ENCODE measurements around the gene COL4A1.

COL4A1 gene

DNA sequence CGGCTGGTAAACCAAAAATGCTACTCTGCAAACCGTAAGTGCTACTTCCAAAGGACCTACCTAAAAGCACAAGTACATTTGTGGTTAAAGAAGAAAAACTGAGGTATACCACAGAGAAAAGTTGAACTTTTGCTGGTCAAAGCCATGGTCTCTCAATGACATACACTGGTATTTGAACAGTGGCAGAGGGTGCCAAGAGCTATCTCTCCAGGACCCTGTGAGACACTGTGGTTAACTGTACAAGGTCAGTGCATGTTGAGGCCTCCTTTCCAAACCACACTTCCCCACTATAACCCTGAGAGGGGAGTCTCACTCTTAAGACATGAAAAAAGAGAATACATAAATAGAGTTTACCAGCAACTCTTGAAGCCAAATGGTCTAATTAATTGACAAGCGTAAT, 49.5 kb downstream of the COL4A1 start:
- TF ChIP-seq ZNF274 (IDR thresholded peaks at IDR 0.05; ENCODE audit: low read depth, low read length): no peak
- no peak overlapping the region for H3K4me3 ChIP-seq (ENCODE audit: low read length)

DNA sequence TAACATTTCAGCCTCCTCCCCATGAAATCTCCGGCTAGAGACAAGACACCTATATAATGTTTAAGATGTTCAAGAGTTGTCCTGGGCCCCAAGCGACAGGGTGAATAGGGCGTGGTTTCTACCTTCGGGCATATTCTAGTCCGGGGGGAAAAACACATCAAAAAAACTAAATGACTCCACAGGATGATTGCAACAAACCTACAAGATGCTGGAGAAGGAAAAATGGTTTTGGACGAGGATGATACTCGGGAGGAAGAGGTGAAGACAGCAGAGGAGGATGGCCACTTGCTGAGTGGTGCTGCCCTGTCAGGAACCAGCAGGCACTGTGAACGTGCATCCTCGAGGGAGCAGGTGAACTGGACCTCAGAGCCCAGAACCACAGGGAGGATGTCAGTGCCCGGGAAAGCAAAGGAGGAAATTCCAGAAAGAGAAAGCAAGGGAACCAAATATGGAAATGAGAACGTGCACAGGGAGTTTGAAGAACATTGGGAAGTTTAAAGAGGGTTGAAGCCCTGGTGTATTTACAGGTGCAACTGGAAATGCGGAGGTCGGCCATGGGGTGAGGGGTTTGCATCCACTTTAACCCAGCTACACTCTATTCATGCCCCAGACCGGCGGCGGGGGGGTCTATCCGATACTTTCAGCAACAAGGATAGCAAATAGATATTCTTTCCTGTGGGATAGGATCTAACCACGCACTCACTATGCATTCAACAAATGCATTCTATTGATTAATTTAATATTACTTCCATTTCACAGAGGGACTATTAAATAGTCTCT, 50.6 kb downstream of the COL4A1 start:
- H3K4me3 ChIP-seq (ENCODE audit: low read length): no peak overlapping the region
- TF ChIP-seq ZNF274 (IDR thresholded peaks at IDR 0.05; ENCODE audit: low read depth, low read length): no peak

DNA sequence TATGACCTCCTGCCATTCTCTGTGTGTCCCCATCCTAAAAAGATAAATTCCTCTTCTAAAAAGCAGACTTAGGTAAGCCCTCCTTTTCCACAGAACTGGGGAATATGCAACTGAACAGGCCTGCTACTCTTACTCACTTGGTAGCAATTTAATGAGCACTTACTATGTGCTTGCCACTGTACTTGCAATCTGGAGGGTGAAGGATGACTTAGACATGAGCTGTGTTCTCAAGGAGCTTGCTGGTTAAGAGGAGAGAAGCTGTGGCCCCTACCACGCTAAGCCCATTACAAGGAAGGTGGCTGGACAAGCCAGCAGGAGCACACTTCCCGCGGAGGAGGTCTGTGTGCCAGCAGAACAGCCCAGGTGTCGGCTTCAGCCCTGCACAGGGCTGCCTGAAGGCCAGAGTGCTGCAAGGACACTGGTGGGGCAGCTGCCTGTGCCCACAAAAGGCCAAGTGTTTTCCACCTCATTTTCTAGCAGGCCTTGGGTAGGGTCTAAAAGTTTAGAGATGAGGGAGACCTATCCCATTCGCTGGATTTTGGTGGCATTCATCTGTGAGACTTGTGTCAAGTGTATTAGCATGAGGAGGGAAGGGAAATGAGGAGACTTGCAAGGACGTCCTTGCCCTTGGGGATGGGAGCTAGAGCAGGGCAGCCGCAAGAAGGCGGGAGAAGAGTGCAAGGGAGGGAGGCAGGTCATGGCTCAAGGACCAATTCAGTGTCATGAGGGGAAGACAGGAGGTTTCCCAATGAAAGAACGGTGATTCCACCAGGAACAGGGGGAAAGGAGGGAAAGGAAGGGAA, 52.0 kb downstream of the COL4A1 start:
- no peak for TF ChIP-seq ZNF274 (IDR thresholded peaks at IDR 0.05; ENCODE audit: low read depth, low read length)
- H3K4me3 ChIP-seq (ENCODE audit: low read length): no peak overlapping the region

DNA sequence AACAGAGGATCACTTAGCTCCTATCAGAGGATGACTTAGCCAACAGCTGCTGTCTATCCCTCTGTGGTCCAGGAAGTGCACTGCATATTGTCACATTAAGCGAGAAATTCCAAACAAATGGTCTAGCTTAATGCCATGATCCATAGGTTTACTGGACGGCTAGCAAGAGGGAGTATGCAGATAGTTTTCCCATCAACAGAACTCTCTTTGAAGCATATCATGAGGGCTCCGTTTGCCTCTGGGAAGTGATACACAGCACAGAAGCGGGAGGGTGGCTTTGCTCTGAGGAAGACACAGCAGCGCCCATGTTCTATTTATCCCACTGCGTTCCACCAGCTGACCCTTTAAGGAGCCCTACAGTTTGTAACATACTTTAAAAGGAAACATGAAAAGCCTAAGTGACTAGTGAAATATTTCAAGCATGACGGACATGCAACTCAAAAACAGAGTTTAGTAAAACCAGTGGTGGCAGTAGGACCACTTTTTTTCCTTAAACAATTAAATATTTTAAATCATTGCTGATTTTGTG, 52.7 kb downstream of the COL4A1 start:
- no peak overlapping the region for H3K4me3 ChIP-seq (ENCODE audit: low read length)
- no peak for TF ChIP-seq ZNF274 (IDR thresholded peaks at IDR 0.05; ENCODE audit: low read depth, low read length)

DNA sequence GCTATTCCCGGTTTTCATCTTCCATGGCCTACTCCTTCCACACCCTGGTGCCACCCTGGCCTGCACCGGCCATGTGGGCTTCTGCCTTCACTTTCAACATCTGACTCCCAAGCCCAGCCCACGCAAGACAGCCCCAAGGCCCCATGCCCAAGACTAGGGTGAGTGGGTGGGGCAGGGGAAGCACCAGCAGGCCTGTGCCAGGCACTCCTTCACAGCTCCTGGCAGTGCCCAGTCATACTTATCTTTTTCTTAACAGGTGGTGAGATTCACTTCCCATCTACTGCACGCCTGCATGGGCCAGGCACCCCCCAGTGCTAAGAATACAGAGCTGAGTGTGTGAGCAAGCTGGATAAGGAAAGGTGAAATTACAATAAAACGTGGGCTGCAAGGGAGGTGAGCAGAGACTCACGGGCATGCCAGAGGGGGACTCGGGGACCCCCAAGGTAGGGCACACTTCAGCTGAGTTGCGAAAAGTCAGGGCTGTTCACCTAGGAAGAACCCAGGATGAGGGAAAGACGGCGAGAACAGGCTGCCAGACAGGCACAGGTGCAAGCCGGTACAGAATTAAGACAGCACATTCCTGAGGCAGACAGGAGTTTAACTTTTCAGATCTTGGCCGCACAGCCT, 55.7 kb downstream of the COL4A1 start:
- no peak for TF ChIP-seq ZNF274 (IDR thresholded peaks at IDR 0.05; ENCODE audit: low read depth, low read length)
- H3K4me3 ChIP-seq (ENCODE audit: low read length): no peak overlapping the region

DNA sequence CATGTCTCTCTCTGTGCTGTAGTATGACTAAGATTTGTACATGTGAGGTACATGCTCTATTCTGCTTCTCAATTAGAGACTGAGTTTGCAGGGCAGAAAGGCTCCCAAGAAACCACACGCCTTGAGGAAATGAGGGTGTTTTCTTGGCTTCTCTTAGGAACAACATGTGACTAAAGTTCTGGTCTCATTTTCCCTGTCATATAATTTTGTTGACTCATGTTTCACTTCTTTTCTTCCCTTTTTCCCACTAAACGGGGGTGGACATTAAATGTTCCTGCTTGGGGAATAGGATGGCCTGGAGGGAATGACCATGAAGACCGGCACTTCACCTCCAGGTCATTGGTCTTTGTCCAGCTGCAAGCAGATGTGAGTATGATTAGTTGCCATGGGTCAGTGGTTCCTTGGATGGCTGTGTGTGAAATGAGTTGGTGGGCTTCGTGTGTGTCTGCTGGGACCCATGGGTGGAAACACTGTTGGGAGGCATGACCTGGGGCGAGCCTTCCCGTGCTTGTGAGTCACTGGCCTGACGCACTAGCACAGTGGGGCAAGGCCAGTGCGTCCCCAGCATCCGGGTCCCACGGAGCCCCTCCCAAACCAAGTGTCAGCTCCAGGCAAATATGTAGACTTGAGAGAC, 56.6 kb downstream of the COL4A1 start:
- no peak for TF ChIP-seq ZNF274 (IDR thresholded peaks at IDR 0.05; ENCODE audit: low read depth, low read length)
- no peak overlapping the region for H3K4me3 ChIP-seq (ENCODE audit: low read length)

DNA sequence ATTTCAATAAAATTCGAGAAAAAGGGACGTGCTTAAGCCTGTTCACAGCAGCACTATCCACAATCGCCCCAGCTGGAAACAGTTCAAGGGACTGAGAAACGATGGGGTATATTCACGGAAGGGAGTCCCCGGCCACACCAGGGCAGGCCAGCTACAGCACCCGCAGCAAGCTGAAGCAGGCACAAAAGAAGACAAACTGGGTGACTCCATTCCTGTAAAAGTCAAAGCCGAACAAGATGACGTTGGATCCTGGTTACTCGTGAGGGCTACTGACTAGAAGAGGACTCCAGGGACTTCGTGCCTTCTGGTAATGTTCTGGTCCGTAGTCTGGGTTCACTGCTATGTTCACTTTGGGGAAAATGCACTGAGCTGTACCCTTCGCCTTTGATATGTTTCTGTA, 57.6 kb downstream of the COL4A1 start:
- no peak for TF ChIP-seq ZNF274 (IDR thresholded peaks at IDR 0.05; ENCODE audit: low read depth, low read length)
- no peak overlapping the region for H3K4me3 ChIP-seq (ENCODE audit: low read length)

DNA sequence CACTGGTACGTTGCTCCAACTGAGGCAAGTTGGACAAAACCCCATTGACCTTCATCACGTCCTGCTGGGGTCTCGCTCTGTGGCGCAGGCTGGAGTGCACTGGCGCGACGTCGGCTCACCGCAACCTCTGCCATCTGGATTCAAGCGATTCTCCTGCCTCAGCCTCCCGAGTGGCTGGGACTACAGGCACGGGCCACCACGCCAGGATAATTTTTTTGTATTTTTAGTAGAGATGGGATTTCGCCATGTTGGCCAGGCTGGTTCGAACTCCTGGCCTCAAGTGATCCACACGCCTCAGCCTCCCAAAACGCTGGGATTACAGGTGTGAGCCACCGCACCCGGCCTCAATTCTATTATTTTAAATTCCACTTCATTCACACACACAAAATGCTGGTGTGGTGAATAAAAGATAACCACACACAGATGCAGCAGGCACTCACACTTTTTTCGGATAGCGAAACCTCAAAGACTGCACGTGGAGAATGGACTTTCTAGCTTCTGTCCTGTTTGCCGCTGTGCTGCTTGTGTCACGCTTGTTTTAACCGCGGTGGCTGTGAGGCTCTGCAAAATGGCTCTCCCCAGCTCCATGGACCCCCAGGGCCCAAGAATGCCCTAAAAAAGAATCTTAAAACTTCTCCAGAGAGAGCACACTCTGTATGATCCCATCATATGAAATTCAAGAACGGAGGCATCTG, 58.4 kb downstream of the COL4A1 start:
- TF ChIP-seq ZNF274 (IDR thresholded peaks at IDR 0.05; ENCODE audit: low read depth, low read length): no peak
- no peak overlapping the region for H3K4me3 ChIP-seq (ENCODE audit: low read length)

DNA sequence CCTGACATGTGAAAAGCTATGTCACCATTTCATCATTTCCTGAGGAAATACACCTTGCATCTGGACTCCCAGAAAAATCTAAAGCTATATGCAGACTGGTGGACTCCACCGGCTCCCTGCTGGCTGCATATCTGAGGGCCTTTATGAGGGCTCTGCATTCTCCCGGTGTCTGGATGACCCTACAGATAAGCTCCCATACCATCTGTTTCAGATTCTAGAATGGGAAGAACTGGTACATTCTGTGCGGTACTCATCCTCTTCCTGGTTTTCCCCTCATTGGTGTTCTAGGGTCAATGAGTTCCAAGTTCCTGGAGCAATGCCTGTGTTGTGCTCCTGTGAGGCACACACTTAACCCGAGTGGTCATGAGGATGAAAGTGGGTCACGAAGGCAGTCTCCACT, 60.4 kb downstream of the COL4A1 start:
- H3K4me3 ChIP-seq (ENCODE audit: low read length): no peak overlapping the region
- TF ChIP-seq ZNF274 (IDR thresholded peaks at IDR 0.05; ENCODE audit: low read depth, low read length): no peak

DNA sequence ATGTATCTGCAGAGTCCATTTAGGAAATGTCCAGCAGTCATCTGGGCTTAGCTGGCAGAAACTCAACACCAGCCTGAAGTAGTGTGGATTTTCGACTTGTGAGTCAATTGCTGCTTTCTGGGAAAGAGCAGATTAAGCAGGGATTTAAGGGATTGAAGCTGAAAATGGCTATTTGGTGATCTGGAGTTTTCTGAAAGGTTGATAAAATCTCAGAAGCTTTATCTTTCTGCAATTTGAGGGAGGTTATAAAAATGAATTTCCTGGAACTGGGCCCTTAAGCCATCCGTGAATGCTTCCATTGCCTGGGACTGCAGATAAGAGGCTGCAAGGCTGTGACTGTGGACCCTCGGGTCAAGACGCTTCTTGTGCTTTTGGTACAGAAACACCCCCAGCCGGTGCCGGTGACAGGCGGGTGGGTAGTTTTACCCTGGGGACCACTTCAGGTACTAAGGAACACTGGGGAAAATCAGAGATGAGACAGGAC, 61.5 kb downstream of the COL4A1 start:
- H3K4me3 ChIP-seq (ENCODE audit: low read length): no peak overlapping the region
- TF ChIP-seq ZNF274 (IDR thresholded peaks at IDR 0.05; ENCODE audit: low read depth, low read length): no peak

DNA sequence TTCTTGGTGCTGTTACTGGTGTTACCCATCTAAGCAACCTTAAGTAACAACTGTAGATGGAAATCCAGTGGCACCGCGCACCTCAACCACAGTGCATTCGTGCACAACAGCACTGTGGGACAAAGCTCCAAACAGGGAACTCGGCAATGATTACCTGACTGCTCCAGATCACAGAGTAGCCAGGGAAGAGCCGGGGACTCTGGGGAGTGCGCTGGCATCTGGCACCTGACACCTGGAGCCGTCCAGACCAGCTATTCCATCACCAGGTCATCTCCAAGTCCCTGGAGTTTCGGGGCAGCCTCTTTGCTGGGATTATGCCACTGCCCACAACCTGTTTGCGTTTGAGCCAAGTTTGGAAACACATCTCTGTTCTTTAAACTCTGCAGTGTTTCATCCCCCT, 62.0 kb downstream of the COL4A1 start:
- H3K4me3 ChIP-seq (ENCODE audit: low read length): no peak overlapping the region

DNA sequence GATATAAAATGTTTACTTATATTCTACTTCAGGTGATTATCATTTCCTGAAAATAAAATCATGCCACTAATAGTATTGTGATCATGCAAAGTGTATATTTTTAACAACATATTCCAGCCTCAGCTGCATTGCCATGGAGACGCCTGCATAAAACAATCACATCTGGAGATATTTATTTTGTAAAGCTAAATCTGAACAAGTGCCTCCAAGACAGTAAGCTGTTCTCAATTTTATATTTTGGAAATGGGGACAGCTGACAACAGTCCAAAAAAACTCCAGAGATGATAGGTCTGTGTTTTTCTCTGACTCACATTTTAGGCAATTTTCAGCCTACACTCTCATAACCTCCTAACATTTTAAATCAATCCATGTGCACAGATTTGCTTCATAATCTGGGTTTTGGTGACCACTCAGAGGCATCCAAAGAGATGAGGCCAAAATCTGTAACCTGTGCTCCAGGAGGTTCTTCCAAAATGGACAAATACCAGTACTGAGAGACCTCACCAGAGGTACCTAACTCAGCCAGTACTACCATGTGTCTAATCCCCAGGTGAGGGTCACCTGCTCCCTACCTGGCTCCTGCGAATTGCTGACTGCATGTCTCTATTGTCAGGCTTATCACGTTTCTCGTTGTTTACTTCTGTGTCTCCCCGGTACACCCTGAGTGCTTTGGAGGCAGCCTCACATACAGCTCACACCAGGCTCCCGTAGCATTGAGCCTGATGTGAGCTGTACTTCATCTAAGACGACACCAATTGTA, 62.7 kb downstream of the COL4A1 start:
- H3K4me3 ChIP-seq (ENCODE audit: low read length): no peak overlapping the region
- no peak for TF ChIP-seq ZNF274 (IDR thresholded peaks at IDR 0.05; ENCODE audit: low read depth, low read length)

More for the DNA sequence above, 62.0 kb downstream of the COL4A1 start:
- TF ChIP-seq ZNF274 (IDR thresholded peaks at IDR 0.05; ENCODE audit: low read depth, low read length): no peak

DNA sequence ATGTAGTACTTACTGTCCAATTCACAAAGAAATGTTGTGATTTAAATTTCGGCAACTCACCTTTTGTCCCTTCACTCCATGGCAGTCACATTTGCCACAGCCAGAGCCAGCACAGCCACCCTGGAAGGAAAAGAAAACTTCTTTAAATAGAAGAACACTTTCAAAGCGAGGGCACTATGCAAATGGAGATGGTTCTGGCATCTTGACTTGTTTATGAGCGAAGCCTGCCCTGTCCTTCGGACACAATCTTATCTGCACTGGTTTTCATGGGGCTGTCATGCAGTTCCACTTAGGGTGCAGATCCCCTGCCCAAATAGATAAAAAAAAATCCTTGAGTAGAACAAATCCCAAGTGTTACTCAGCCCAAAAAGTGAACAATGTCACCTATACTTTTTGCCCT, 64.3 kb downstream of the COL4A1 start:
- no peak overlapping the region for H3K4me3 ChIP-seq (ENCODE audit: low read length)
- no peak for TF ChIP-seq ZNF274 (IDR thresholded peaks at IDR 0.05; ENCODE audit: low read depth, low read length)
